H9 (cell line): Measurements from ENCODE around the gene IL20RA. TPM values are rescaled to one million over a fixed set of nuclear protein-coding genes. Genes with fewer than 3 reads are reported as not detected.

Source experiments
- DNase-seq: peaks from one replicate; pipeline ENCODE4 v3.0.0-alpha.2; 2017
- H2AFZ ChIP-seq: one replicate; pipeline ENCODE4 v1.6.1; 2013; ENCODE audit warnings: mild to moderate bottlenecking, low read length, control low read depth, moderate library complexity
- H2AK5ac ChIP-seq: 2 replicates; pipeline ENCODE4 v1.6.1; 2013; ENCODE audit warnings: low read length, control low read depth, mixed read lengths; ENCODE audit not compliant: insufficient read length
- H2BK120ac ChIP-seq: one replicate; pipeline ENCODE4 v1.6.1; 2013; ENCODE audit warnings: low read depth, mild to moderate bottlenecking, low read length, control low read depth, inconsistent platforms; ENCODE audit not compliant: poor library complexity, severe bottlenecking
- H2BK12ac ChIP-seq: 2 replicates; pipeline ENCODE4 v1.6.1; 2013; ENCODE audit warnings: low read length, control low read depth, mixed read lengths, low read depth; ENCODE audit not compliant: insufficient read length
- H2BK15ac ChIP-seq: 2 replicates; pipeline ENCODE4 v1.6.1; 2013; ENCODE audit warnings: low read depth, low read length, control low read depth
- H2BK20ac ChIP-seq: one replicate; pipeline ENCODE4 v1.6.1; 2013; ENCODE audit warnings: low read depth, mild to moderate bottlenecking, low read length, control low read depth, inconsistent platforms; ENCODE audit not compliant: poor library complexity, severe bottlenecking
- H2BK5ac ChIP-seq: 2 replicates; pipeline ENCODE4 v1.6.1; 2013; ENCODE audit warnings: low read length, control low read depth, mixed read lengths; ENCODE audit not compliant: insufficient read length
- H3K14ac ChIP-seq: 2 replicates; pipeline ENCODE4 v1.6.1; 2013; ENCODE audit warnings: low read length, control low read depth; ENCODE audit not compliant: insufficient read depth
- H3K18ac ChIP-seq: 2 replicates; pipeline ENCODE4 v1.6.1; 2013; ENCODE audit warnings: low read depth, mild to moderate bottlenecking, mixed read lengths, low read length, control low read depth; ENCODE audit not compliant: insufficient read length
- H3K23ac ChIP-seq: 2 replicates; pipeline ENCODE4 v1.6.1; 2013; ENCODE audit warnings: low read length, control low read depth, mixed read lengths, low read depth; ENCODE audit not compliant: insufficient read length
- H3K23me2 ChIP-seq: 2 replicates; pipeline ENCODE4 v1.6.1; 2013; ENCODE audit warnings: low read depth, mild to moderate bottlenecking, mixed read lengths, low read length, control low read depth; ENCODE audit not compliant: insufficient read length, poor library complexity, severe bottlenecking
- H3K27ac ChIP-seq: 2 replicates; pipeline ENCODE4 v1.5.1; 2013; ENCODE audit warnings: low read length, control low read depth, mixed read lengths, low read depth; ENCODE audit not compliant: insufficient read length
- H3K27me3 ChIP-seq: 2 replicates; pipeline ENCODE4 v1.6.1; 2013; ENCODE audit warnings: low read length, control low read depth, inconsistent platforms; ENCODE audit not compliant: insufficient read depth
- H3K4ac ChIP-seq: 2 replicates; pipeline ENCODE4 v1.6.1; 2013; ENCODE audit warnings: low read depth, mild to moderate bottlenecking, control low read depth, inconsistent platforms, low read length, moderate library complexity
- H3K4me1 ChIP-seq: 2 replicates; pipeline ENCODE4 v1.6.1; 2013; ENCODE audit warnings: low read length, control low read depth, inconsistent platforms; ENCODE audit not compliant: insufficient read depth
- H3K4me2 ChIP-seq: 2 replicates; pipeline ENCODE4 v1.6.1; 2013; ENCODE audit warnings: low read length, control low read depth, mixed read lengths; ENCODE audit not compliant: insufficient read length, insufficient read depth
- H3K56ac ChIP-seq: 2 replicates; pipeline ENCODE4 v1.6.1; 2013; ENCODE audit warnings: low read depth, mild to moderate bottlenecking, mixed read lengths, low read length, control low read depth; ENCODE audit not compliant: insufficient read length
- H3K79me1 ChIP-seq: 2 replicates; pipeline ENCODE4 v1.6.1; 2013; ENCODE audit warnings: low read depth, mild to moderate bottlenecking, moderate library complexity, low read length, control low read depth, inconsistent platforms; ENCODE audit not compliant: insufficient read depth, poor library complexity, severe bottlenecking
- H3K79me2 ChIP-seq: 2 replicates; pipeline ENCODE4 v1.6.1; 2013; ENCODE audit warnings: low read length, control low read depth, inconsistent platforms; ENCODE audit not compliant: insufficient read depth
- H3K9ac ChIP-seq: 2 replicates; pipeline ENCODE4 v1.6.1; 2013; ENCODE audit warnings: low read length, control low read depth, mixed read lengths; ENCODE audit not compliant: insufficient read length; ENCODE audit errors: extremely low read depth
- H3K9me3 ChIP-seq: one replicate; pipeline ENCODE4 v1.6.1; 2013; ENCODE audit warnings: low read depth, low read length, inconsistent platforms; ENCODE audit not compliant: control insufficient read depth
- H3T11ph ChIP-seq: one replicate; pipeline ENCODE4 v1.6.1; 2013; ENCODE audit warnings: mild to moderate bottlenecking, low read length, control low read depth, inconsistent platforms
- H4K20me1 ChIP-seq: one replicate; pipeline ENCODE4 v1.6.1; 2013; ENCODE audit not compliant: control insufficient read depth, insufficient read length, insufficient read depth
- H4K5ac ChIP-seq: 2 replicates; pipeline ENCODE4 v1.6.1; 2013; ENCODE audit warnings: low read depth, mild to moderate bottlenecking, mixed read lengths, low read length, control low read depth; ENCODE audit not compliant: insufficient read length
- H4K8ac ChIP-seq: replicated peaks from 2 replicates; pipeline ENCODE4 v1.6.1; 2013; ENCODE audit warnings: low read length, control low read depth, mixed read lengths, low read depth; ENCODE audit not compliant: insufficient read length
- H4K91ac ChIP-seq: 2 replicates; pipeline ENCODE4 v1.6.1; 2013; ENCODE audit warnings: low read depth, mild to moderate bottlenecking, moderate library complexity, mixed read lengths, low read length, control low read depth; ENCODE audit not compliant: insufficient read length
- H3K27ac Mint-ChIP-seq, 3 experiments: 2 replicates in 2 of 3; 3 replicates in 1 of 3; pipeline ENCODE4 v1.8.0; 2020 to 2021; ENCODE audit warnings: mixed read lengths in 3 of 3, mild to moderate bottlenecking in 1 of 3, moderate library complexity in 1 of 3
- H3K27me3 Mint-ChIP-seq: 2 replicates; pipeline ENCODE4 v1.8.0; 2021; ENCODE audit warnings: low read depth, mild to moderate bottlenecking, moderate library complexity, mixed read lengths
- H3K36me3 Mint-ChIP-seq, 3 experiments: 2 replicates in 2 of 3; 3 replicates in 1 of 3; pipeline ENCODE4 v1.8.0; 2020 to 2021; ENCODE audit warnings: low read depth in 3 of 3, mixed read lengths in 3 of 3; ENCODE audit not compliant: insufficient read depth in 1 of 3
- H3K4me1 Mint-ChIP-seq, 2 experiments: 2 replicates each; pipeline ENCODE4 v1.8.0; 2020; ENCODE audit warnings: mixed read lengths in 2 of 2
- H3K4me3 Mint-ChIP-seq, 2 experiments: 2 replicates in 1 of 2; 3 replicates in 1 of 2; pipeline ENCODE4 v1.8.0; 2020 to 2021; ENCODE audit warnings: mild to moderate bottlenecking in 2 of 2, mixed read lengths in 2 of 2, moderate library complexity in 1 of 2
- H3K9me3 Mint-ChIP-seq, 2 experiments: 2 replicates in 1 of 2; 3 replicates in 1 of 2; pipeline ENCODE4 v1.8.0; 2020; ENCODE audit warnings: mild to moderate bottlenecking in 2 of 2, mixed read lengths in 2 of 2, moderate library complexity in 1 of 2
- WGBS: extraction: QIAGEN DNeasy Blood & Tissue Kit; methylation state at CpG from one replicate; pipeline ENCODE4 v1.1.7; 2013; ENCODE audit warnings: missing lambda C conversion rate, low lambda C conversion rate, mixed read lengths; ENCODE audit not compliant: insufficient read length; ENCODE audit errors: extremely low coverage; 5-methylcytosine and 5-hydroxymethylcytosine counted together
- total RNA-seq: library from RNA; stranded (reverse); gene quantifications from 2 replicates; pipeline ENCODE4 v1.2.1, GENCODE V29; 2021
- TF ChIP-seq, protein P1 (sequence below): fragments of 200-600 bp; sonication (generic); conservative IDR thresholded peaks from 3 replicates; pipeline ENCODE4 v1.8.0; 2021; ENCODE audit warnings: antibody characterized with exemption, mild to moderate bottlenecking

Gene IL20RA
- total RNA-seq, 1 experiment from 2014 or later: 0.74 TPM

- H3K4me2 ChIP-seq: no peak overlapping the region
- Mint-ChIP-seq H3K27me3 (peaks cover 3% of the 10 kb centered on the region; the same call in 1 of the 2 replicates), H3K27ac (no peak overlapping the region), H3K4me1 (peaks cover 0 to 5% of the 10 kb centered on the region in 2 experiments; a peak in 1 of 4 replicates), H3K4me3 (no peak overlapping the region), H3K9me3 (peaks cover 0 to 11% of the 10 kb centered on the region in 2 experiments; a peak in 3 of 5 replicates), H3K36me3 (peaks cover 0 to 9% (median 0%) of the 10 kb centered on the region in 3 experiments; a peak in 4 of 7 replicates)
- H4K20me1 ChIP-seq: no peaks in the 10 kb centered on the region
- H3K9ac ChIP-seq: no peak overlapping the region
- no peak overlapping the region for H2BK5ac ChIP-seq
- no peaks in the 10 kb centered on the region for H3K23me2 ChIP-seq
- H3K27me3 ChIP-seq: no peaks in the 10 kb centered on the region
- H3K4ac ChIP-seq: no peak overlapping the region
- no peak overlapping the region for H4K91ac ChIP-seq
- no peak overlapping the region for H2BK120ac ChIP-seq
- no peak overlapping the region for H2BK20ac ChIP-seq
- no peak overlapping the region for H4K5ac ChIP-seq
- H2BK15ac ChIP-seq: no peak overlapping the region
- H4K8ac ChIP-seq: no peak overlapping the region
- no peak overlapping the region for H3K27ac ChIP-seq
- no peaks in the 10 kb centered on the region for H3K4me1 ChIP-seq
- no peak overlapping the region for H3K23ac ChIP-seq
- DNase-seq: no peak
- H2AFZ ChIP-seq: no peak overlapping the region
- H2BK12ac ChIP-seq: no peak overlapping the region
- H3K79me2 ChIP-seq: no peaks in the 10 kb centered on the region
- no peaks in the 10 kb centered on the region for H3K9me3 ChIP-seq
- H3T11ph ChIP-seq: no peak overlapping the region
- TF ChIP-seq, protein P1, sequence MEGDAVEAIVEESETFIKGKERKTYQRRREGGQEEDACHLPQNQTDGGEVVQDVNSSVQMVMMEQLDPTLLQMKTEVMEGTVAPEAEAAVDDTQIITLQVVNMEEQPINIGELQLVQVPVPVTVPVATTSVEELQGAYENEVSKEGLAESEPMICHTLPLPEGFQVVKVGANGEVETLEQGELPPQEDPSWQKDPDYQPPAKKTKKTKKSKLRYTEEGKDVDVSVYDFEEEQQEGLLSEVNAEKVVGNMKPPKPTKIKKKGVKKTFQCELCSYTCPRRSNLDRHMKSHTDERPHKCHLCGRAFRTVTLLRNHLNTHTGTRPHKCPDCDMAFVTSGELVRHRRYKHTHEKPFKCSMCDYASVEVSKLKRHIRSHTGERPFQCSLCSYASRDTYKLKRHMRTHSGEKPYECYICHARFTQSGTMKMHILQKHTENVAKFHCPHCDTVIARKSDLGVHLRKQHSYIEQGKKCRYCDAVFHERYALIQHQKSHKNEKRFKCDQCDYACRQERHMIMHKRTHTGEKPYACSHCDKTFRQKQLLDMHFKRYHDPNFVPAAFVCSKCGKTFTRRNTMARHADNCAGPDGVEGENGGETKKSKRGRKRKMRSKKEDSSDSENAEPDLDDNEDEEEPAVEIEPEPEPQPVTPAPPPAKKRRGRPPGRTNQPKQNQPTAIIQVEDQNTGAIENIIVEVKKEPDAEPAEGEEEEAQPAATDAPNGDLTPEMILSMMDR: no peak
- no peak overlapping the region for H2AK5ac ChIP-seq
- no CpG with 5 or more reads among the region's 4 CpGs for WGBS
- H3K56ac ChIP-seq: no peak overlapping the region
- H3K14ac ChIP-seq: no peak overlapping the region
- H3K18ac ChIP-seq: no peak overlapping the region
- H3K79me1 ChIP-seq: no peaks in the 10 kb centered on the region
These were observed 24.0 kb downstream of the IL20RA start for GRCh38 chr6:137020776-137021175.
